ENCODE data around the gene TAF3.

TAF3 gene

DNA sequence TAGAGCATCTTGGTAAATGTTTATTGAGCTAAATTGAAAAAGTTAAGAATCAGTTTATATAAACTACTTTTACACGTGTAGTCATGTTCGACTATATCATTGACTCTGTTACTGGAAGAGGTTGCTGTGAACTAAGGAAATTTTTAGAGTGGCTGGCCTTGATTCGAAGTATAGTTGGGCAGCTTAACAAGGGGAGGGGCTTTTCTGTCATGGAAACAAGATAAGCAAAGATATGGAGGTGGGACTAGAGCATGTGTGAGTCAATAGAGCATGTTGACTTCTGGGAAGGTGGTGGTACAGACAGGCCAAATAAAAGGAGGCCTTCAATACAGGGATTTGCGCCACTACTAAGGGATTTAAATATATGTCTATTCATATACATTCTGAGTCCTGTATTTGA lies 22.7 kb upstream of the TAF3 start:
- TF ChIP-seq GATA3 (IDR thresholded peaks at IDR 0.05; ENCODE audit: low read depth, low read length) (no peak), GATA2 (IDR thresholded peaks at IDR 0.05; ENCODE audit: low read depth, low read length) (no peak)

DNA sequence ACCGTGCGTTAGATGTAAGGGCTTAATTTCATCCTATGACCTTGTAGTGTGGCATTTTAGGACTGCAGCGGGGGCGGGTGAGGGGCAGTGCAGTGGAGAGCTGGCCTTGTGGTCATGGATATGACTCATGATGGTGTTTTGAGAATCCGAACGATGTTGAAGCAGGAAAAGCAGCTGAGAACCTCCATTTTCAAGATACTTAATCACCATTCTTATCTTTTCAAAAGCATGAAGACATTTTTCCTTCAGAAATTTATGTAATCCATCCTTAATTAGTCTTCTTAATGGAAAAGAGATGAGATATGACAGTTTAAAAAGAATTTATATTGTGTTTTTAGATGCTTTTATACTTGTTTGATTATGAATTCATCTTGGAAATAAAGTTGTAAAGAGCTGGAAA lies 20.7 kb upstream of the TAF3 start:
- no peak for TF ChIP-seq GATA2 (IDR thresholded peaks at IDR 0.05; ENCODE audit: low read depth, low read length)
- TF ChIP-seq GATA3 (IDR thresholded peaks at IDR 0.05; ENCODE audit: low read depth, low read length), result no peak

DNA sequence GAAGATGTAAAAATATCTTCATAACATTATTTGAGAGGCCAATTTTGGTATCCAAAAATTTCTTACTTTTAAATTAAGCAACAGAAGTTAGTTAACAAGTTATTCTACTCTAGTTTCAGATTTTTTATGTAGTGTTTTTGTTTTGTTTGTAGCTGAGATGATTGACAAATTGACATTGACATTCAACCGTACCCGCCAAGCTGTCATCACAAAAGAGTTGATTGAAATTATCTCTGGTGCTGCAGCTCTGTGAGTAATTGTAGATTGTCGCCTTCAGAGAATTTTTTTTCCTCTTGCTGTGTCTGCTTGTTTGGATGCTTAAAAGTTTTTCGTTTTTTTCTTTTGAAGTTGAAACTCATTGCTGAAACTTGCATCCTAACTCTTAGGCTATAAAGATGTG lies 15.7 kb upstream of the TAF3 start:
- TF ChIP-seq GATA3 (IDR thresholded peaks at IDR 0.05; ENCODE audit: low read depth, low read length) (no peak), GATA2 (IDR thresholded peaks at IDR 0.05; ENCODE audit: low read depth, low read length) (no peak)

DNA sequence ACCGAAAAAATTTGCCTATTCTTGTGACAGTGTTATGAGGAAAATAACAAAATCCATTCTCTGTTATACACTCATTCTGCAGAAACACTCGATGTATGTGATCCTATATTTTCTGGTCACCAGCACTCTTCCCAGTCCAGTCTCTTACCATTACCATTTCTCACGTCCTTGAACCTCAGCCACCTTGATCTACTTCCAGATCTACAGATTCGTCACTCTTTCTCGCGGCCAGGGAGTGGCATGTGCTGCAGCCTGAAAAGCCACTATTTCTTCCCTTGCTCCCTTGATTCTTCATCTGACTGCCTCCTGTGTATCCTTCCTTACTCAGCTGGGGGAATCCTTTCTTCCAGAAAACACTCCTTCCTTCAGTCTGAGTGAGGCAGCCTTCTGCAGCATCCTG lies 14.1 kb upstream of the TAF3 start:
- no peak for TF ChIP-seq GATA2 (IDR thresholded peaks at IDR 0.05; ENCODE audit: low read depth, low read length)
- TF ChIP-seq GATA3 (IDR thresholded peaks at IDR 0.05; ENCODE audit: low read depth, low read length), result no peak

DNA sequence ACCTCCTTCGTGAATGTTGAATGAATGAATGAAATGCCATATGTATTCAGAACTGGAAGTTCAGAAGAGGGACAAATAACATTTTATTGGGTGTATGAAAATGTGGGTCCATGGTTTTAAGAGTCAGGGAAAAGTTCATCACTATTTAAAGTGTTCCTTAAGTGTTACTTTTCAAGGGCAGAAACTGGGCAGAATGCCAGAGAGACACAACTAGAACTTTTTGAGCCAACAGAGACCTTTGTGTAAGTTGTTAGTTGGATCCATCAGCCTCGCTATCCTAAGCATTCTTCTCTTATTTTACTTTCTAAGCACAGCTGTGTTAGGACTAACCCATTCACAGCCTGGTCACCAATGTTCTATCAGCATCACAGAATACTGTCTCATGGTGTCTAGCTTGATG lies 13.6 kb upstream of the TAF3 start:
- no peak for TF ChIP-seq GATA3 (IDR thresholded peaks at IDR 0.05; ENCODE audit: low read depth, low read length)
- no peak for TF ChIP-seq GATA2 (IDR thresholded peaks at IDR 0.05; ENCODE audit: low read depth, low read length)

DNA sequence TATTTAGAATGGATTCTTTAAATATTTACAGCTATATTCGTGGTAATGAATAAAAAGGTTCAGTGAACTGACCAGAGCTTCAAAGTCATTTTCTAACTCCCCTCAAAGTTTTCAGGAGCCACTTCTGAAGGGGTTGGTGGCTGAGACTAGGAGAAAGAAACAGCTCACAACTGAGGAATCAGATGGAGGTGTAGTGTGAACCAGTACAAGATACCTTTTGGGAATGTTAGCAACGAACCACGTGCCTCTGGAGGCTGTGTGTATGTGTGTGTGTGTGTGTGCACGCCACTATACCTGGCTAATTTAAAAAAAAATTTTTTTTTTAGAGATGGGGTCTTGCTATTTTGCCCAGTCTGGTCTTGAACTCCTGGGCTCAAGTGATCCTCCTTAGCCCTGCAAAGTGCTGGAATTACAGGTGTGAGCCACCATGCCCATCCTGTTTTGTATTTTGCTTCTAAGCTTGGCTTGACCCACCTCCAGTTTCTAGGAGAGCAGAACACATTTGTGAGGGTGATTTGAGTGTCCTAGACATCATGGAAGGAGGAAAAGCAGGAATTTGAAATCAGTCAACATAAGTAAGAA lies 9.5 kb upstream of the TAF3 start:
- TF ChIP-seq GATA2 (IDR thresholded peaks at IDR 0.05; ENCODE audit: low read depth, low read length) (no peak), GATA3 (IDR thresholded peaks at IDR 0.05; ENCODE audit: low read depth, low read length) (no peak)

DNA sequence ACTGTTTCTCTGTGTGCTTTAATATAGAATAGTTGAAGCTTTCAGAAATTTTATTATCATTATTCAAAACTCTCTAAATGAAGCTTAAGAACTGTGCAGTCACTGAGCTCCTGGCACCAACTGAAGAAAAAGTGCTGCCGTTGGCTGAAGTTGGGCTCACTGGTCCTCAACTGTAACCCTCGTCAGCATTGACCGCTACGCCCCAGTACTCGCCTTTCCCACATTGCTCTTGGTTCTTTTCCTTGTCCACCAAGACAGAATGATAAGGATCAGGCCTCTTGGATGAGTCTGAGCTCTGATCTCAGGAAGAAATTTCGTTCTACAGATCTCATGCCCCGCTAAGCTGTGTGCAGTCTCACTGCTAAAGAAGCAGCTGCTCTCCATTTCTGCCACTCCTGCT lies 7.9 kb upstream of the TAF3 start:
- no peak for TF ChIP-seq GATA2 (IDR thresholded peaks at IDR 0.05; ENCODE audit: low read depth, low read length)
- TF ChIP-seq GATA3 (IDR thresholded peaks at IDR 0.05; ENCODE audit: low read depth, low read length), result no peak

DNA sequence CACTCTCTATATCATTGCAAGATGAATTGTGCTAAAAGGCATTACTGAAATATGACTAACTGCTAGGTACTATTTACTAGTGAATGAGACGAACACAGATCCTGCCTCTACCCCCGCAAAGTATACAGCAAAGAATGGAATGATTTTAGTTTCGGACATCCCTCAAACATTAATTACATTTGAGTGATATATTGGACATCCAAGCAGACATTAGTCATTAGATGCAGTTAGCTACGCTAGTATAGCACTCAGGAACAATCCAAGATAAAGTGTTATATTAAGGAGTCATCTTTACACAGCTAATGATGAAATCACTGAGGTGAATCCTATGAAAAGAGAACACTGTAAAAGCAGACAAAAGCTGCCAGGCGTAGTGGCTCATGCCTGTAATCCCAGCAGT lies 7.3 kb upstream of the TAF3 start:
- no peak for TF ChIP-seq GATA3 (IDR thresholded peaks at IDR 0.05; ENCODE audit: low read depth, low read length)
- no peak for TF ChIP-seq GATA2 (IDR thresholded peaks at IDR 0.05; ENCODE audit: low read depth, low read length)

DNA sequence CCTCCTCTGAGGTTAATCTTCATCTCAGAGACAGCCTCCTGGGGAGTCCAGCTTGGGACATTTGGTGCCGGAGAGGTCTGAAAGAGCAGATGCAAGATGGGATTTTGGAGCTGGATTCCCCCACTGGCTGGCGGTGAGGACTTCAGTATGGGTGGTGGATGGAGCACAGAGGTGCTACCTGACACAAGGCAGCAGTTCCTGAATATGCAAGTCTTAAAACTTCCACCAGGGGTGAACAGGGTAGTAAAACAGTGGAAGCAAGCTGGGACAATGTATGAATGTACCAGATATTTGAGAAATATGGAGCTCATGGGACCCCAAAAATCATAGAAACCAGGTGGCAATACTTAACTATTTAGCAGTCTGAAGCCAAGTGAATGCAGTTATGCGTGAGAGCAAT lies 4.8 kb upstream of the TAF3 start:
- TF ChIP-seq GATA2 (IDR thresholded peaks at IDR 0.05; ENCODE audit: low read depth, low read length), result no peak
- TF ChIP-seq GATA3 (IDR thresholded peaks at IDR 0.05; ENCODE audit: low read depth, low read length), result no peak

DNA sequence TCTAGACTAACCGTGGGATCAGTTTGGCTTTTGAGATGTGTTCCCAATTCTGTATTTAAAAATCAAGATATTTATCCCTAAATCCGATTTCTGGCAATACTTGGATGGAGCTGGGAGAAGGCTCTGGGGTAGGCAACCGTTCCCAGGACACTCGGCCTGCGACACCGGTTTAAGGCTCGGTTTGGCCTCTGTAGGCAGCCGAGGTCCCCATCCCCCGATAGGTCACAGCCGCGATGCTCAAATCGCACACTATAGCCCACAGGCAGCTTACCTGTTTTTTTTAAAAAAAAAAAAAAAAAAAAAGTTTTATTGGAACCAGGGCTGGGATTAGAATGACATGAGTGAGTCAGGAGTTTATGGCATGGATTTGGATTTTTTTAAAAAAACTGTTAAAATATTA lies 729 bp upstream of the TAF3 start:
- TF ChIP-seq GATA3 (IDR thresholded peaks at IDR 0.05; ENCODE audit: low read depth, low read length) (no peak), GATA2 (IDR thresholded peaks at IDR 0.05; ENCODE audit: low read depth, low read length) (no peak)

DNA sequence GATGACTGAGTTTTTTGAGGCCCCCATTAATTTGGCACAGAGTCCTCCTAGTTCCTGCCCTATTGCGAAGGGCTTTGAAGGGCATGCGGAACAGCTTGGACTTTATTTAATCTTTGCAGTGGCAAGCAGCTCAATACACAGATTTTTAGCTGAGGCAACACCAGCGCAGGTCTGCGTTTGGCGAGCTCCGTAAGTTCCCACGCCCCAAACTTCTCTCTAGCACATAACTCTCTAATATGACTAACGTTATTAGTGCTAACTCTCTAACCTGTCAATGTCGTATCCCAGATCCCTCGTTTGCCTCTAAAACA lies 366 bp upstream of the TAF3 start:
- TF ChIP-seq GATA3 (IDR thresholded peaks at IDR 0.05; ENCODE audit: low read depth, low read length), result no peak
- no peak for TF ChIP-seq GATA2 (IDR thresholded peaks at IDR 0.05; ENCODE audit: low read depth, low read length)

DNA sequence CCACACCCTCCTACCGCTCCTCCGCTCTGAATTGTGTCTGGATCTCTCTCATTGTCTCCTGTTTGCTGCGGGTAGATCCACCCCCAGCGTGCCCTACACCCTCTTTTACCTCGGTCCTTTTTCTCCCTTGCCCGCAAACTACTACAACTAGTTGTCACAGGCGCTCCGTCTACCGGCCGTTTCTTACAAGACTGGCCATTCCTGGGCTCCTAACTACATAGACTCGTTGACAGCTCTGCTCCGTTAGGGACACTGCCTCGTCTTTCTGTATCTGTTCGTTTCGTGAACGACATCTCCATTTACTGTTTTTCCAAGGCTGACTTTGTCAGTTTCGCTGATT lies 786 bp downstream of the TAF3 start:
- no peak for TF ChIP-seq GATA3 (IDR thresholded peaks at IDR 0.05; ENCODE audit: low read depth, low read length)
- no peak for TF ChIP-seq GATA2 (IDR thresholded peaks at IDR 0.05; ENCODE audit: low read depth, low read length)

DNA sequence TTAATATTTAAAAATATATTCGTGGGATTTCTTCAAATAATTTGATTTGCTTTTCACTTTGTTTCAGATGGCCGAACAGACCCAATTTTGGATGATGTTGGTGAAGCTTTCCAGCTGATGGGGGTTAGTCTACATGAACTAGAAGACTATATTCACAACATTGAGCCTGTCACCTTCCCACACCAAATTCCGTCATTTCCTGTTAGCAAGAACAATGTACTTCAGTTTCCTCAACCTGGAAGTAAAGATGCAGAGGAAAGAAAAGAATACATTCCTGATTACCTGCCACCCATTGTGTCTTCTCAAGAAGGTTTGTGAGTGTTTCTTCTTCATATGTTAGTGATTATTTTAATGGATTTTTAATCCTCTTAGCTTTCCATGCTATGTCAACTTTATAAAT lies 5.9 kb downstream of the TAF3 start:
- TF ChIP-seq GATA3 (IDR thresholded peaks at IDR 0.05; ENCODE audit: low read depth, low read length) (no peak), GATA2 (IDR thresholded peaks at IDR 0.05; ENCODE audit: low read depth, low read length) (no peak)

DNA sequence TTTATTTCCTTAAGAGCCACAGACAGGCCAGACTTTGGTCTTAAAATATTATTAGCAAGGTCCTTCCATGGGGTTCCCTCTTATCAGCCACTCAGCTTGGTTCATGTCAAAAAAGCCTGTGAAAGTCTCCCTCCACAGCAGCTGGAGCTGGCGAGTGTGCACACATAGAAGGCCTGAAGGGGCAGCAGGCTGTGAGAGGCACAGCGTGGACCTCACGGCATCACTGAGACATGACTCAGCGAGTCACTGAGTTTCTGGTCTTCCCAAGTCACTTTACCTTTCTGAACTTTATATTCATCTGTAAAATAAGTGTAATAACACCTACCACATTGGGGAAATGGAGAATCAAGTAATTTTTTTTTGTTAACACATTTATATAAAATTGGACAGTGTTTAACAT lies 8.7 kb downstream of the TAF3 start:
- TF ChIP-seq GATA2 (IDR thresholded peaks at IDR 0.05; ENCODE audit: low read depth, low read length), result no peak
- TF ChIP-seq GATA3 (IDR thresholded peaks at IDR 0.05; ENCODE audit: low read depth, low read length), result no peak

DNA sequence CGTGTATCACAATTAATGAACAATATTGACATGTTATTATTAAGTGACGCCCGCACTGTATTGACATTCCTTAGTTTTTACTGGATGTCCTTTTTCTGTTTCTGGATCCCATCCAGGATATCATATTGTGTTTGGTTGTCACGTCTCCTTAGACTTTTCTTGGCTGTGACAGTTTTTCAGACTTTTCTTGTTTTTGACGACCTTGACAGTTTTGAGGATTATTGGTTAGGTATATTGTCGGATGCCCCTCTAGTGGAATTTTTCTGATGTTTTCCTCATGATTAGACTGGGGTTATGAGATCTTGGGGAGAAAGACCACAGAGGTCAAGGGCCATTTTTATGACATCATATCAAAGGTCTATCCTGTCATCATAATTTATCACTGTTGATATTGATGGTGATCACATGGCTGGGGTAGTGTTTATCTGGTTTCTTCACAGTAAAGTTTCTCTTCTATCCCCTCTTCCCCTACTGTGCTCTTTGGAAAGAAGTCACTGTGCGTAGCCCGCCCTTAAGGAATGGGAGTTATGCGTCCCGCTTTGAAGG lies 11.1 kb downstream of the TAF3 start:
- TF ChIP-seq GATA3 (IDR thresholded peaks at IDR 0.05; ENCODE audit: low read depth, low read length), result no peak

DNA sequence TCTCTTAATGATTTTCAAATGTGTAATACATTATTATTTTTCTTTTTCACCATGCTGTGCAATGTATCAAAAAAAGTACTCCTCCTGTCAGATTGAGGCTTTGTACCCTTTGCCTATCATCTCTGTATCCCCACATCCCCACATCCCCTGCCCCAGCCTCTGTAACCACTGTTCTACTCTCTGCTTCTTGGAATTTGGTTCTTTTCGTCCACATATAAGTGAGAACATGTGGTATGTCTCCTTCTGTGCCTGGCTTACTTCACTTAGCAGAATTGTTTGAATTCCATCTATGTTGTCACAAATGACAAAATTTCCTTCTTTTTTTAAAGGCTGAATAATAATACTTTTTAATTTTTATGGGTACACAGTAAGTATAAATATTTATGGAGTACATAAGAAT lies 13.8 kb downstream of the TAF3 start:
- TF ChIP-seq GATA3 (IDR thresholded peaks at IDR 0.05; ENCODE audit: low read depth, low read length), result no peak
- no peak for TF ChIP-seq GATA2 (IDR thresholded peaks at IDR 0.05; ENCODE audit: low read depth, low read length)
